Activated naive CD4-positive, alpha-beta T cell treated with anti-CD3 and anti-CD28 coated beads, Interleukin-2, amount 10 ng/mL, durations not matched to agents 7 days and 5 days (primary cell): ENCODE data around the gene TRIM65.
"Not testable (repeated sequence)": the region's sequence is repeated elsewhere in the genome, so short reads cannot be mapped to it uniquely, and the experiment has no call there.

ENCODE experiments used
- CTCF ChIA-PET: fragments of 350-600 bp; sonication (Branson Sonifier 250); formaldehyde crosslinking; loops from one replicate; lab custom pipeline; 2021; ENCODE audit warnings: antibody characterized with exemption; lab: Charles Lee
- DNase-seq: peaks from one replicate; pipeline ENCODE4 v3.0.0-alpha.2; 2020
- H3K27ac Mint-ChIP-seq: one replicate; pipeline ENCODE4 v1.8.0; 2021; ENCODE audit warnings: mild to moderate bottlenecking, moderate library complexity, mixed read lengths
- H3K27me3 Mint-ChIP-seq: one replicate; pipeline ENCODE4 v1.8.0; 2021; ENCODE audit warnings: mild to moderate bottlenecking, mixed read lengths
- H3K36me3 Mint-ChIP-seq: one replicate; pipeline ENCODE4 v1.8.0; 2021; ENCODE audit warnings: mixed read lengths
- H3K4me1 Mint-ChIP-seq: one replicate; pipeline ENCODE4 v1.8.0; 2021; ENCODE audit warnings: mixed read lengths
- H3K4me3 Mint-ChIP-seq: one replicate; pipeline ENCODE4 v1.8.0; 2021; ENCODE audit warnings: mild to moderate bottlenecking, moderate library complexity, mixed read lengths
- H3K9me3 Mint-ChIP-seq: one replicate; pipeline ENCODE4 v1.8.0; 2021; ENCODE audit warnings: mixed read lengths

The TRIM65 gene

GRCh38 chr17:75897160-75898019, 639 bp upstream of the TRIM65 start:
- H3K4me3 Mint-ChIP-seq: peak overlapping the region; percentile 66
- CTCF ChIA-PET: interaction anchor here (0.8 to 5.7 kb wide), 8 partner anchors 19 to 144 kb away, joined by 3 to 56 read pairs (median 8); partner anchors contain the start of genes TRIM47 and WBP2
- DNase-seq: no peak
- no peaks in the 10 kb centered on the region for H3K9me3 Mint-ChIP-seq
- H3K27me3 Mint-ChIP-seq: no peaks in the 10 kb centered on the region
- peaks cover 17% of the 10 kb centered on the region for H3K36me3 Mint-ChIP-seq
- peak overlapping the region; percentile 86 for H3K27ac Mint-ChIP-seq
- peaks cover 26% of the 10 kb centered on the region for H3K4me1 Mint-ChIP-seq

- peaks cover 17% of the 10 kb centered on the region for H3K36me3 Mint-ChIP-seq
- CTCF ChIA-PET: interaction anchor here (0.5 to 5.7 kb wide), 17 partner anchors 8 to 199 kb away, joined by 3 to 56 read pairs (median 3); partner anchors contain the start of genes TRIM47, UNC13D and WBP2
- peak overlapping the region; percentile 81 for H3K4me3 Mint-ChIP-seq
- H3K27ac Mint-ChIP-seq: peak overlapping the region; percentile 89
- no peaks in the 10 kb centered on the region for H3K9me3 Mint-ChIP-seq
- H3K27me3 Mint-ChIP-seq: no peaks in the 10 kb centered on the region
- H3K4me1 Mint-ChIP-seq: peaks cover 26% of the 10 kb centered on the region
- DNase-seq: no peak
Observed at GRCh38 chr17:75895370-75896155, 1.2 kb downstream of the TRIM65 start.

DNA sequence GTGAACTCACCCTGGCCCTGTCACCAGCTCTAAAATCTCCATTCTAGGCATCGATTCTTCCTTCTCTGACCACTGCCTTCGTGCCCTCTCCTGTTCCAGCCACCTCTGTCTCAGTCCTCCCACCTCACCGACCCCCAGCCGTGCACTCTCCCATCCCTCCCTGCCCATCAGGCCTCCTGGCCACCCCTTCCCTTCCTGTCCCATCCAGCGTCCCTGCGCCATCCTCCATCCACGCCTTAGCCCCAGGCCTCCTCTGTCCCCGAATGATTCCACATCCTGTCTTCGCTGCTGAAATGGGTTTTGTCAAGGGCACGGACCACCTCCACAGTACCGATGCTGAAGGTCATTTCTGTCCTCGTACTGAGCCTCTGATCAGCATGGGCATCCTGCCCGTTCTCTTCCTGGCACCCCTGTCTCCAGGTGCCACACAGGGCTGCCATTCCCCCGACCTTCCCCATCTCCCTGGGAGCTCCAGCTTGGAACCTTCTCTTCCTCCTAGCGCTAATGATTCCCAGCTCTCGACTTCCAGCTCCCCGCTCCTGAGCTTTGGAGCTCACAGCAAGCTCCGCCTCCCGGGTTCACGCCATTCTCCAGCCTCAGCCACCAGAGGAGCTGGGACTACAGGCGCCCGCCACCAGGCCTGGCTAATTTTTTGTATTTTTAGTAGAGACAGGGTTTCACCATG, 2.6 kb downstream of the TRIM65 start:
- peaks cover 22% of the 10 kb centered on the region for H3K36me3 Mint-ChIP-seq
- peaks cover 26% of the 10 kb centered on the region for H3K4me1 Mint-ChIP-seq
- H3K27ac Mint-ChIP-seq: peak overlapping the region; percentile 28
- DNase-seq: no peak
- H3K9me3 Mint-ChIP-seq: no peaks in the 10 kb centered on the region
- peak overlapping the region; percentile 19 for H3K4me3 Mint-ChIP-seq
- CTCF ChIA-PET: interaction anchor here (1.1 to 3.9 kb wide), 4 partner anchors 32 to 261 kb away, joined by 3 to 30 read pairs (median 4); partner anchors contain the start of gene SMIM5
- no peaks in the 10 kb centered on the region for H3K27me3 Mint-ChIP-seq

DNA sequence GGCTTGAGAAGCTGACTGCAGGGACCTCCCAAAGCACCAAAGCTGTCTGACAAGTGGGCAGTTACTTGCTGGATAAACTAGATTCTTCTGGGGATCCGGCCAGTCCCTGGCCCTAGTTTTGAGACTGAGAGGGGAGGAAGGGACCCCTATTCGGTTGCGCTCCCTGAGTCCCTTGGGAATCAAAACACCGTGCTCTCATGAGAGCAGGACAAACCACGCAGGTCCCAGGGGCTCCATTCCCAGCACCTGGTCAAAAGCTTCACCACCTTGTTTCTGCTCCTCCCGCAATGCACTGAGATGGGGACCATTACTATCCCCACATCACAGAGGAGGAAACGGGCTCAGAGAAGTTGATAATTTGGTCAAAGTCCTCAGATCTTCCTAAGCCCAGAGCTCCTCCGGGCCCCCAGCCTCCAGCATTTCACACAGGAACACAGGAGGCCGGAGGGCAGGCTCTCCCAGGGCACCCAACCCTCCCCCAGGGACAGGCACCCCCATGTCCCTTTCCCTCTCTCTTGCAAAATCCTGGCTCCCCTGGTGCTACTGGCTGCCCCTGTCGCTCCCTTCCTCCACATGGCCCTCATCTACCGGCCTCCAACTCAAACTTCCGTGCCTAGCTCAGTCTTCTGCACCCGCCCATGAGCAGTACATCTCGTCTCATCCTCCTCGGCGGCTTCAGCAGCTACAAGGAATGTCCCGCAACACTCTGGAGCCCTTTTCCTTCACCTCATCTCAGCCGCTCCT, 3.3 kb downstream of the TRIM65 start:
- H3K4me3 Mint-ChIP-seq: no peak overlapping the region
- H3K27ac Mint-ChIP-seq: peak overlapping the region; percentile 28
- CTCF ChIA-PET: interaction anchor here (1.1 kb wide), 3 partner anchors 31 to 260 kb away, joined by 3 to 4 read pairs (median 3); partner anchors contain the start of gene SMIM5

GRCh38 chr17:75892556-75893224, 4.1 kb downstream of the TRIM65 start:
- H3K4me1 Mint-ChIP-seq: peaks cover 26% of the 10 kb centered on the region
- CTCF ChIA-PET: interaction anchor here (1.1 kb wide), 2 partner anchors 31 to 259 kb away, joined by 3 to 4 read pairs; partner anchors contain the start of gene SMIM5
- no peak for DNase-seq
- no peaks in the 10 kb centered on the region for H3K27me3 Mint-ChIP-seq
- no peaks in the 10 kb centered on the region for H3K9me3 Mint-ChIP-seq
- no peak overlapping the region for H3K27ac Mint-ChIP-seq
- peaks cover 18% of the 10 kb centered on the region for H3K36me3 Mint-ChIP-seq
- H3K4me3 Mint-ChIP-seq: no peak overlapping the region

More for the DNA sequence above, 3.3 kb downstream of the TRIM65 start:
- peaks cover 26% of the 10 kb centered on the region for H3K4me1 Mint-ChIP-seq
- no peaks in the 10 kb centered on the region for H3K27me3 Mint-ChIP-seq
- no peak for DNase-seq
- no peaks in the 10 kb centered on the region for H3K9me3 Mint-ChIP-seq
- H3K36me3 Mint-ChIP-seq: peaks cover 18% of the 10 kb centered on the region

DNA sequence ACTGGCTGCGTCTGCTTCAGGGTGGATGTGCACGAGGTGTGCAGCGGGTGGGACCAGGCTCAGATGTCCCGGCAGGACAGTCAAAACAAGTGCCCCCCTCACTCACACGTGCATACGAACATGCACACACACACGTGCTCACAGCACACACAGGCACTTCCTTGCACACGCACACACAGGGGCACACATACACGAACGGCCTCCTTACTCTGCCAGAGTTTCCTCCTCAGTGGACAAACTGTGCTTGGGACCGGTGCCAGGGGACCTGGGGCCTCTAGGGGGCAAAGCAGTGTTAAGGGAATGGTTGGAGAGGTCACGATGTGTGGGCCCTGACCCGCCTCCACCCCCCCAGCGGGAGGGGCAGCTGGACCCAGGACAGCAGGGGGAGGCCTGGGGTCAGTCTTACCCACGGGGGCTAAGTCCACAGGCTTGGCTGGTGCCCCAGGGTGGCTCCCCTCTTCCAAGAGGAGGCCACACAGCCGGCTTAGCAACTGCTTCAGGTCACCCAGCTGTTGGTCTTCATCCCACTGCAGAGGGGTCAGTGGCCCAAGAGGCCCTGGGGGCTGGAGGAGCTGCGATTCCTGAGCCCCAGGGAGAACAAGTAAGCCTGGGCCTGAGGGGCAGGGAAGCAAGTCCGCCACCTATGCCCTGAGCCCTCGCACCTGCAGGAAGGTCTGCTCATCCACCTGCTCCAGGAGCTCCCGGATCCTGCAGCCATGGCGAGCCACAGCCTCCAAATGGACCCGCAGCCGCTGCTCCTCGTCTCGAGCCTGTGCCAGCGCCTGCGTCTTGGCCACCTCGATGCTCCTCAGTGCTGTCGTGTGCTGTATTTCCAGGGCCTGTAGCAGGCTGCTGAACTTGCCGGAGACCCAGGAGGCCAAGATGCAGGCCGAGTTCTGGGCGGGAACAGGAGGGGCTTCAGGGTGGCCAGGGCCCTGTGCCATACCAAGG, 4.9 kb downstream of the TRIM65 start:
- no peak for DNase-seq
- Mint-ChIP-seq H3K27ac (no peak overlapping the region), H3K9me3 (no peaks in the 10 kb centered on the region), H3K36me3 (peaks cover 15% of the 10 kb centered on the region), H3K27me3 (no peaks in the 10 kb centered on the region), H3K4me1 (peaks cover 20% of the 10 kb centered on the region), H3K4me3 (no peak overlapping the region)
- CTCF ChIA-PET: no interaction called here

DNA sequence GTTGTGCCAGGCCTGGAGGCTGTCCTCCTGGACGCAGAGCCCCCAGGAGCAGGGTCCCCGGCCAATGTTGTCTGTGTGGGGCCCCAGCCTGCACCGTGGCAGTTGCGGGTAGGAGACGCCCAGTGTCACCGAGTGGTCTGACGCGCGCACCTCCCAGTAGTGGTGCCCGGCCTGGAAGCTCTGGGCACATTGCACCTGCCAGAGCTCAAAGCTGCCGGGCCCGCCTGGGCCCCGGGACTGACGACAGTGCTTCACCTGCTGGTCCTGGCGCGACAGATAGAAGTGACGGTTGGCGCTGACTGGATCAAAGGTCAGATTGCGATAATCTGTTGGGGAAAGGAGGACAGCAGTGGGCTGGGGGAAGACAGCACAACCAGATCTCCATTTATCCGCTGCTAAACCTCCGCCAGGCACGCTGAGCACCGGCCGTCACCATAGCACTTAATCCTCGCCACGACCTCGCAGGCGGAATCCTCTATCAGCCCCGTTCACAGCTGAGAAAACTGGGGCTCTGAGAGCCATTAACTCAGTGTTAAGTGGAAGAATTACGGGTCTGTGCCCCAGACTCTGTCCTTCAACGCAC, 5.6 kb downstream of the TRIM65 start:
- Mint-ChIP-seq H3K36me3 (peaks cover 15% of the 10 kb centered on the region), H3K27ac (no peak overlapping the region), H3K4me1 (peaks cover 20% of the 10 kb centered on the region), H3K4me3 (no peak overlapping the region), H3K9me3 (no peaks in the 10 kb centered on the region), H3K27me3 (no peaks in the 10 kb centered on the region)
- CTCF ChIA-PET: no interaction called here
- DNase-seq: no peak

DNA sequence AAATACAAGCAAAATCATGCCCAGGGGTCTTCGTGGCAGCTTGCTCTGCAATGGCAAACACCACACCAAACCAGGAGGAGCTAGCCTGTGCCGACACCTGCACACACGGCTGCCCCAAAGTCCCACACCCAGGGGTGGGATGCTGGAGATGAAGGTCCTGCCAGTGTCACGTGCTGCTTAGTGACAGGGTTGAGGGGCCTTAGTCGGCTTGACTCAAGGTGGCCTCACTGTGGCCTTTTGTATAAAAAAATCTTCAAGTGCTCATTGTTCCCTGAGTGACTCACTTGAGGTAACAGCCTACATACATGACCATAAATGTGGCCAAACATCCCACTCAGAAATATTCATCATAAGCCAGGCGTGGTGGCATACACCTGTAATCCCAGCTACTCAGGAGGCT, 7.3 kb downstream of the TRIM65 start:
- CTCF ChIA-PET: interaction anchor here (0.8 to 1.2 kb wide), 4 partner anchors 9 to 86 kb away, joined by 3 read pairs; no protein-coding TSS in a partner anchor
- Mint-ChIP-seq H3K4me3 (no peak overlapping the region), H3K27me3 (no peaks in the 10 kb centered on the region), H3K36me3 (peaks cover 10% of the 10 kb centered on the region), H3K27ac (no peak overlapping the region), H3K4me1 (peaks cover 9% of the 10 kb centered on the region), H3K9me3 (no peaks in the 10 kb centered on the region)
- no peak for DNase-seq

DNA sequence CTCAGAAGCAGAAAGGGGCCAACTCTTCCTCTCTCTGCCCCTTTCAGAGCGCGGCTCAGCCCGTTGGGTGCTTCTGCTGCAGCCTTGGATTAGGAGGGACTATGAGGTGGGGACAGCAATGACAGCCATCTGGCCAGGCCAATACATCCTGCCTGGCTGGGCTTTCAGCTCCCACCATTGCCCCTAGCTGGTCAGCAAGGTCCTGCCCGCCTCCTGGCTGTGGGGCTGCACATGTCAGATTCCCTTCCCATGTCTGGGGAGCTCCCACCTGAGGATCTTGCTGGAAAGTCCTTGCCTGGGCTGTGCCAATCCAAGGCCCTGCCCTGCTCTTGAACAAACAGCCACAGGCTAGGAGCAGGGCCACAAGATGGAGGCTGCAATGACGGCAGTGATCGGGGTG, 8.3 kb downstream of the TRIM65 start:
- CTCF ChIA-PET: interaction anchor here (1.0 to 1.3 kb wide), 3 partner anchors 8 to 27 kb away, joined by 3 to 5 read pairs (median 3); partner anchors contain the start of genes TRIM47 and TRIM65
- no peak overlapping the region for H3K27ac Mint-ChIP-seq
- no peak for DNase-seq
- H3K9me3 Mint-ChIP-seq: no peaks in the 10 kb centered on the region
- no peaks in the 10 kb centered on the region for H3K27me3 Mint-ChIP-seq
- no peak overlapping the region for H3K4me3 Mint-ChIP-seq
- peaks cover 10% of the 10 kb centered on the region for H3K36me3 Mint-ChIP-seq
- no peaks in the 10 kb centered on the region for H3K4me1 Mint-ChIP-seq

- H3K36me3 Mint-ChIP-seq, H3K4me3 Mint-ChIP-seq, DNase-seq, H3K27ac Mint-ChIP-seq, H3K9me3 Mint-ChIP-seq: not testable (repeated sequence)
- peaks cover 23% of the 10 kb centered on the region for H3K27me3 Mint-ChIP-seq
- peaks cover 16% of the 10 kb centered on the region for H3K4me1 Mint-ChIP-seq
- CTCF ChIA-PET: interaction anchor here (1.3 to 1.7 kb wide), 2 partner anchors 10 to 38 kb away, joined by 3 read pairs; no protein-coding TSS in a partner anchor
Observed at GRCh38 chr17:75885860-75886259, 10.9 kb downstream of the TRIM65 start.

DNA sequence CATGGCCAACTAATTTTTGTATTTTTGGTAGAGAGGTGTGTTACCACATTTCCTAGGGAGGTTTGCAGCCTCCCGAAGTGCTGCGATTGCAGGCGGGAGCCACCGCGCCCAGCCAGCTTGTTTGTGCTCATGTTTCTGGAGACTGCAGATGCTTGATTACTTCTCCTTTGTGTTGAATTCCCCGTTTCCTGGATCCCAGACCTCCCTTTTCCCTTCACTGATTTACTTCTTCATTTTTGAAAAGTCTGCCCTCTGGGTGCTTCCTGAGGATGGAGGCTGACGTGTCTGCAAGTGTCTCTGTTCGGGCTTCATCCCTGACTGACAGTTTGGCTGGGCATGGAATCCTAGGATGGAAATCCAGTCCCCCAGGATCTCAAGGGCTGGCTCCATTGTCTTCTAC, 11.3 kb downstream of the TRIM65 start:
- CTCF ChIA-PET: interaction anchor here (1.3 to 1.7 kb wide), 2 partner anchors 10 to 37 kb away, joined by 3 read pairs; no protein-coding TSS in a partner anchor
- peaks cover 16% of the 10 kb centered on the region for H3K4me1 Mint-ChIP-seq
- H3K4me3 Mint-ChIP-seq: no peak overlapping the region
- H3K9me3 Mint-ChIP-seq: no peaks in the 10 kb centered on the region
- DNase-seq: no peak
- peaks cover 4% of the 10 kb centered on the region for H3K36me3 Mint-ChIP-seq
- peaks cover 28% of the 10 kb centered on the region for H3K27me3 Mint-ChIP-seq
- H3K27ac Mint-ChIP-seq: no peak overlapping the region
